Activated CD4-positive, alpha-beta T cell treated with anti-CD3 and anti-CD28 coated beads for 36 hours (primary cell): ENCODE data around the gene H6PD. TPM values are rescaled to one million over a fixed set of nuclear protein-coding genes. Genes with fewer than 3 reads are reported as not detected.

Source experiments
- ATAC-seq: fragments of 200-7000 bp; cut with Tn5 transposase; one replicate; pipeline ENCODE4 v1.10.0; 2021; ENCODE audit warnings: mild to moderate bottlenecking, moderate library complexity
- CTCF ChIA-PET: fragments of 350-600 bp; sonication (Branson Sonifier 250); formaldehyde crosslinking; loops from one replicate; lab custom pipeline; 2021; ENCODE audit warnings: antibody characterized with exemption; lab: Charles Lee
- POLR2A ChIA-PET: fragments of 350-600 bp; sonication (Branson Sonifier 250); formaldehyde crosslinking; loops from one replicate; lab custom pipeline; 2021; ENCODE audit warnings: antibody characterized with exemption, inconsistent platforms; lab: Charles Lee
- DNase-seq: peaks from one replicate; pipeline ENCODE4 v3.0.0-alpha.2; 2020
- H3K27ac Mint-ChIP-seq: one replicate; pipeline ENCODE4 v1.8.0; 2021; ENCODE audit warnings: mixed read lengths
- H3K27me3 Mint-ChIP-seq: one replicate; pipeline ENCODE4 v1.8.0; 2021; ENCODE audit warnings: mixed read lengths
- H3K36me3 Mint-ChIP-seq: one replicate; pipeline ENCODE4 v1.8.0; 2021; ENCODE audit warnings: low read depth, mixed read lengths
- H3K4me1 Mint-ChIP-seq: one replicate; pipeline ENCODE4 v1.8.0; 2021; ENCODE audit warnings: mixed read lengths
- H3K4me3 Mint-ChIP-seq: one replicate; pipeline ENCODE4 v1.8.0; 2021; ENCODE audit warnings: mild to moderate bottlenecking, moderate library complexity, mixed read lengths
- H3K9me3 Mint-ChIP-seq: one replicate; pipeline ENCODE4 v1.8.0; 2021; ENCODE audit warnings: low read depth, mixed read lengths
- intact Hi-C, 2 experiments: fragments of 100-400 bp; cut with DNase I in 1 of 2; cut with micrococcal nuclease in 1 of 2; formaldehyde crosslinking; loops; one replicate each; pipeline versions ENCODE4 v1.14.2 to v1.15.1; 2022 to 2024; cut with DNase I, micrococcal nuclease
- total RNA-seq, 2 experiments: library from RNA; stranded (reverse); gene quantifications; one replicate each; pipeline ENCODE4 v1.2.3, GENCODE V29; 2021

Gene H6PD
- total RNA-seq, 2 experiments from 2014 or later, result 8.8 to 9.6 TPM

GRCh38 chr1:9281071-9281827, 46.7 kb downstream of the H6PD start:
- Mint-ChIP-seq H3K36me3 (peaks cover 4% of the 10 kb centered on the region), H3K9me3 (peaks cover 10% of the 10 kb centered on the region), H3K4me3 (no peak overlapping the region), H3K27me3 (no peaks in the 10 kb centered on the region), H3K4me1 (peaks cover 44% of the 10 kb centered on the region), H3K27ac (no peak overlapping the region)
- intact Hi-C loops, result loop anchor here in 1 of 2 experiments (5.0 kb wide), 1 partner anchor 371 kb away; the partner anchor contains the start of gene PIK3CD
- CTCF ChIA-PET, result interaction anchor here (0.6 to 2.9 kb wide), 9 partner anchors 8 to 302 kb away, joined by 3 to 17 read pairs (median 5); no protein-coding TSS in a partner anchor
- ATAC-seq, result no peak
- POLR2A ChIA-PET, result no interaction called here
- DNase-seq, result no peak

GRCh38 chr1:9281908-9282695, 47.5 kb downstream of the H6PD start:
- peaks cover 2% of the 10 kb centered on the region for H3K36me3 Mint-ChIP-seq
- no peaks in the 10 kb centered on the region for H3K27me3 Mint-ChIP-seq
- no peak overlapping the region for H3K27ac Mint-ChIP-seq
- ChIA-PET CTCF (interaction anchor here (0.5 to 2.9 kb wide), 6 partner anchors 9 to 301 kb away, joined by 3 to 13 read pairs (median 8); no protein-coding TSS in a partner anchor), POLR2A (interaction anchor here (0.6 kb wide), 2 partner anchors 311 to 408 kb away, joined by 3 to 8 read pairs; no protein-coding TSS in a partner anchor)
- no peak for ATAC-seq
- peaks cover 43% of the 10 kb centered on the region for H3K4me1 Mint-ChIP-seq
- peak; percentile 27 for DNase-seq
- peaks cover 12% of the 10 kb centered on the region for H3K9me3 Mint-ChIP-seq
- no peak overlapping the region for H3K4me3 Mint-ChIP-seq
- intact Hi-C loops, result loop anchor here in 1 of 2 experiments (5.0 kb wide), 1 partner anchor 370 kb away; the partner anchor contains the start of gene PIK3CD

GRCh38 chr1:9282696-9282955, 48.1 kb downstream of the H6PD start:
- peaks cover 43% of the 10 kb centered on the region for H3K4me1 Mint-ChIP-seq
- H3K27me3 Mint-ChIP-seq, result no peaks in the 10 kb centered on the region
- DNase-seq (no peak), ATAC-seq (no peak)
- CTCF ChIA-PET, result interaction anchor here (0.5 to 2.9 kb wide), 5 partner anchors 8 to 280 kb away, joined by 3 to 13 read pairs (median 11); no protein-coding TSS in a partner anchor
- POLR2A ChIA-PET, result interaction anchor here (0.6 kb wide), 2 partner anchors 311 to 409 kb away, joined by 3 to 8 read pairs; no protein-coding TSS in a partner anchor
- H3K4me3 Mint-ChIP-seq, result no peak overlapping the region
- H3K9me3 Mint-ChIP-seq, result peaks cover 12% of the 10 kb centered on the region
- H3K36me3 Mint-ChIP-seq, result peaks cover 2% of the 10 kb centered on the region
- intact Hi-C loops, result loop anchor here in 1 of 2 experiments (5.0 kb wide), 1 partner anchor 370 kb away; the partner anchor contains the start of gene PIK3CD
- H3K27ac Mint-ChIP-seq, result no peak overlapping the region

GRCh38 chr1:9284061-9284460, 49.5 kb downstream of the H6PD start:
- intact Hi-C loops, result loop anchor here in 1 of 2 experiments (5.0 kb wide), 1 partner anchor 368 kb away; the partner anchor contains the start of gene PIK3CD
- DNase-seq, result no peak
- no peaks in the 10 kb centered on the region for H3K27me3 Mint-ChIP-seq
- H3K4me3 Mint-ChIP-seq, result no peak overlapping the region
- POLR2A ChIA-PET, result no interaction called here
- CTCF ChIA-PET, result interaction anchor here (1.2 to 2.9 kb wide), 4 partner anchors 17 to 207 kb away, joined by 3 to 11 read pairs (median 8); no protein-coding TSS in a partner anchor
- H3K27ac Mint-ChIP-seq, result no peak overlapping the region
- ATAC-seq, result no peak
- H3K4me1 Mint-ChIP-seq, result peaks cover 39% of the 10 kb centered on the region
- peaks cover 2% of the 10 kb centered on the region for H3K36me3 Mint-ChIP-seq
- peaks cover 17% of the 10 kb centered on the region for H3K9me3 Mint-ChIP-seq

- intact Hi-C loops, result no loop called here
- Mint-ChIP-seq H3K4me3 (no peak overlapping the region), H3K9me3 (peaks cover 18% of the 10 kb centered on the region), H3K27ac (no peak overlapping the region), H3K4me1 (peaks cover 30% of the 10 kb centered on the region), H3K27me3 (no peaks in the 10 kb centered on the region), H3K36me3 (peaks cover 2% of the 10 kb centered on the region)
- POLR2A ChIA-PET, result no interaction called here
- ATAC-seq (no peak), DNase-seq (no peak)
- CTCF ChIA-PET, result no interaction called here
Observed at GRCh38 chr1:9286556-9286955, 52.0 kb downstream of the H6PD start.

- H3K27me3 Mint-ChIP-seq, result no peaks in the 10 kb centered on the region
- peaks cover 15% of the 10 kb centered on the region for H3K9me3 Mint-ChIP-seq
- CTCF ChIA-PET, result interaction anchor here (0.7 to 3.1 kb wide), 30 partner anchors 7 to 441 kb away, joined by 3 to 79 read pairs (median 6); no protein-coding TSS in a partner anchor
- no peak overlapping the region for H3K27ac Mint-ChIP-seq
- H3K4me3 Mint-ChIP-seq, result no peak overlapping the region
- ATAC-seq (no peak), DNase-seq (peak; percentile 93)
- intact Hi-C loops, result loop anchor here (1.0 to 2.0 kb wide), 4 partner anchors 22 to 202 kb away; no protein-coding TSS in a partner anchor
- POLR2A ChIA-PET, result interaction anchor here (0.6 to 1.5 kb wide), 6 partner anchors 9 to 287 kb away, joined by 3 to 6 read pairs (median 3); no protein-coding TSS in a partner anchor
- H3K36me3 Mint-ChIP-seq, result peaks cover 2% of the 10 kb centered on the region
- H3K4me1 Mint-ChIP-seq, result peaks cover 14% of the 10 kb centered on the region
Observed at GRCh38 chr1:9289090-9289534, 54.5 kb downstream of the H6PD start.

- peak; percentile 70 for DNase-seq
- CTCF ChIA-PET, result interaction anchor here (0.5 to 3.1 kb wide), 28 partner anchors 8 to 750 kb away, joined by 3 to 79 read pairs (median 6); no protein-coding TSS in a partner anchor
- intact Hi-C loops, result loop anchor here (1.0 to 5.0 kb wide), 6 partner anchors 23 to 532 kb away; partner anchors contain the start of gene CLSTN1 (in 1 of the 2)
Observed at GRCh38 chr1:9289711-9290485, 55.3 kb downstream of the H6PD start.

GRCh38 chr1:9291914-9292360, 57.4 kb downstream of the H6PD start:
- DNase-seq, result peak; percentile 31
- peak overlapping the region; percentile 39 for H3K4me3 Mint-ChIP-seq
- peaks cover 2% of the 10 kb centered on the region for H3K36me3 Mint-ChIP-seq
- no peak overlapping the region for H3K27ac Mint-ChIP-seq
- intact Hi-C loops, result loop anchor here (1.0 to 5.0 kb wide), 7 partner anchors 58 to 530 kb away; partner anchors contain the start of genes CLSTN1 (in 1 of the 2), ENO1 (in 1 of the 2), GPR157 (in 1 of the 2) and H6PD (in 1 of the 2)
- peaks cover 5% of the 10 kb centered on the region for H3K9me3 Mint-ChIP-seq
- peaks cover 11% of the 10 kb centered on the region for H3K4me1 Mint-ChIP-seq
- ChIA-PET POLR2A (no interaction called here), CTCF (interaction anchor here (0.9 to 3.1 kb wide), 5 partner anchors 10 to 199 kb away, joined by 3 to 13 read pairs (median 3); no protein-coding TSS in a partner anchor)
- ATAC-seq, result no peak
- H3K27me3 Mint-ChIP-seq, result no peaks in the 10 kb centered on the region

More at GRCh38 chr1:9289711-9290485, 55.3 kb downstream of the H6PD start:
- Mint-ChIP-seq H3K4me3 (no peak overlapping the region), H3K4me1 (peaks cover 11% of the 10 kb centered on the region), H3K27ac (no peak overlapping the region), H3K9me3 (peaks cover 11% of the 10 kb centered on the region), H3K27me3 (no peaks in the 10 kb centered on the region), H3K36me3 (peaks cover 2% of the 10 kb centered on the region)
- POLR2A ChIA-PET, result interaction anchor here (0.7 to 1.5 kb wide), 4 partner anchors 10 to 1330 kb away, joined by 3 to 6 read pairs (median 3); no protein-coding TSS in a partner anchor
- ATAC-seq, result peak; percentile 9

- Mint-ChIP-seq H3K4me1 (peaks cover 11% of the 10 kb centered on the region), H3K36me3 (peaks cover 2% of the 10 kb centered on the region), H3K27ac (no peak within 1 kb of the TSS), H3K4me3 (peak within 1 kb of the TSS; percentile 39), H3K27me3 (no peaks in the 10 kb centered on the region), H3K9me3 (peaks cover 5% of the 10 kb centered on the region)
- POLR2A ChIA-PET, result no interaction called here
- CTCF ChIA-PET, result interaction anchor here (0.9 to 3.1 kb wide), 4 partner anchors 10 to 198 kb away, joined by 3 to 13 read pairs (median 3); no protein-coding TSS in a partner anchor
- DNase-seq (peak; percentile 84), ATAC-seq (peak; percentile 40)
- intact Hi-C loops, result loop anchor here (1.0 to 5.0 kb wide), 9 partner anchors 12 to 530 kb away; partner anchors contain the start of genes CLSTN1 (in 1 of the 2), ENO1 (in 1 of the 2), GPR157 (in 1 of the 2) and H6PD (in 1 of the 2)
Observed at GRCh38 chr1:9292361-9293240, 58.0 kb downstream of the H6PD start, which contains the start of gene SPSB1. Gene SPSB1 (plus strand): TSS chr1:9292894. CDS start chr1:9355892, 62,998 bp downstream.
